PFSK-1 (cell line): ENCODE measurements around the gene STIM2.

ENCODE experiments used
- POLR2AphosphoS5 ChIP-seq: IDR thresholded peaks from 2 replicates; pipeline ENCODE4 v1.6.1; 2012; ENCODE audit warnings: low read depth, mild to moderate bottlenecking, control low read depth, low read length, moderate library complexity
- SIN3A ChIP-seq: IDR thresholded peaks from 2 replicates; pipeline ENCODE4 v1.6.1; 2012; ENCODE audit warnings: mild to moderate bottlenecking, low read length, moderate library complexity, borderline replicate concordance; ENCODE audit not compliant: insufficient read depth
- TF ChIP-seq, protein P1 (sequence below), 2 experiments: IDR thresholded peaks; 2 replicates each; pipeline versions ENCODE4 v1.6.1 to v1.8.0; 2011 to 2012; ENCODE audit warnings: low read depth in 2 of 2, low read length in 2 of 2, control low read depth in 1 of 2, inconsistent platforms in 1 of 2, mild to moderate bottlenecking in 1 of 2, moderate library complexity in 1 of 2; ENCODE audit not compliant: insufficient read depth in 1 of 2

DNA sequence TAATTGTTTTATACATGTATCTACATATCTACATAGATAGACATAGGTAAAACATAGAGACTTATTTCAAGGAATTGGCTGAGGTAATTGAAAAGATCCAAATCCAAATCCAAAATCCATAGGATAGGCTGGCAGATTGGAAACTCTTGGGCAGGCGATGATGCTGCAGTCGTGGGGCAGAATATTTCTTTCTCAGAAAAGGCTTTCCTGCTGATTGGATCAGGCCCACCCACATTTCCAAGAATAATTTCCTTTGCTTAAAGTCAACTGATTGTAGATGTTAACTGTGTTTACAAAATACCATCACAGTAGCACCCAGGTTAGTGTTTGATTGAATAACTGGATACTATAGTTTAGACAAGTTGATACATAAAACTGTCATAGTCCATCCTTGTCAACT lies 27.2 kb downstream of the STIM2 start:
- TF ChIP-seq SIN3A = no peak
- TF ChIP-seq, protein P1, sequence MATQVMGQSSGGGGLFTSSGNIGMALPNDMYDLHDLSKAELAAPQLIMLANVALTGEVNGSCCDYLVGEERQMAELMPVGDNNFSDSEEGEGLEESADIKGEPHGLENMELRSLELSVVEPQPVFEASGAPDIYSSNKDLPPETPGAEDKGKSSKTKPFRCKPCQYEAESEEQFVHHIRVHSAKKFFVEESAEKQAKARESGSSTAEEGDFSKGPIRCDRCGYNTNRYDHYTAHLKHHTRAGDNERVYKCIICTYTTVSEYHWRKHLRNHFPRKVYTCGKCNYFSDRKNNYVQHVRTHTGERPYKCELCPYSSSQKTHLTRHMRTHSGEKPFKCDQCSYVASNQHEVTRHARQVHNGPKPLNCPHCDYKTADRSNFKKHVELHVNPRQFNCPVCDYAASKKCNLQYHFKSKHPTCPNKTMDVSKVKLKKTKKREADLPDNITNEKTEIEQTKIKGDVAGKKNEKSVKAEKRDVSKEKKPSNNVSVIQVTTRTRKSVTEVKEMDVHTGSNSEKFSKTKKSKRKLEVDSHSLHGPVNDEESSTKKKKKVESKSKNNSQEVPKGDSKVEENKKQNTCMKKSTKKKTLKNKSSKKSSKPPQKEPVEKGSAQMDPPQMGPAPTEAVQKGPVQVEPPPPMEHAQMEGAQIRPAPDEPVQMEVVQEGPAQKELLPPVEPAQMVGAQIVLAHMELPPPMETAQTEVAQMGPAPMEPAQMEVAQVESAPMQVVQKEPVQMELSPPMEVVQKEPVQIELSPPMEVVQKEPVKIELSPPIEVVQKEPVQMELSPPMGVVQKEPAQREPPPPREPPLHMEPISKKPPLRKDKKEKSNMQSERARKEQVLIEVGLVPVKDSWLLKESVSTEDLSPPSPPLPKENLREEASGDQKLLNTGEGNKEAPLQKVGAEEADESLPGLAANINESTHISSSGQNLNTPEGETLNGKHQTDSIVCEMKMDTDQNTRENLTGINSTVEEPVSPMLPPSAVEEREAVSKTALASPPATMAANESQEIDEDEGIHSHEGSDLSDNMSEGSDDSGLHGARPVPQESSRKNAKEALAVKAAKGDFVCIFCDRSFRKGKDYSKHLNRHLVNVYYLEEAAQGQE (IDR thresholded peaks at IDR 0.05; ENCODE audit: insufficient read depth in 1 of 2, low read depth in 2 of 2, low read length in 2 of 2) = no peak
- no peak for TF ChIP-seq POLR2AphosphoS5
